ENCODE data around the gene TMEM200A. TPM values are rescaled to one million over a fixed set of nuclear protein-coding genes. Genes with fewer than 3 reads are reported as not detected.

The TMEM200A gene
- total RNA-seq, 4 donors from 2014 or later = 0.16 to 0.29 TPM; not detected in 2

DNA sequence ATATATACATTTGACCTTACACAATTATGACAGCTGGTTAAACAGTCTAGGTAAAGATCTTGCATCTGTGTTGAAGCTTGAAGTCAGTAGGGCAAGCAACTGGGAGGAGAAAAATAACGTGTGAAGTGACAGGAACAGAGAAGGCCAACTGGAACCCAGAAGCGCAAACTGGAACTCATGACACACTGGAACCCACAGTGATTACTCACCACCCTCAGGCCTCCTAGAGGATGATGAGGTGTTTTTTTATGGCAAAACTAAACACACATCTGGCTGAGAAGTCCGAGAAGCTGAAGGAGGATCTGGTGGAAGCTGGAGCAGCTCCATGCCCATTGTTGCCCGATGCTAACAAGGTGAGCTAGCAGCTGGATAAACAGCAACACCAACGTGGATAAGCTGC is 108.1 kb downstream of the TMEM200A start:
- Histone ChIP-seq H3K4me1 (no peaks in the 10 kb centered on the region), H3K27ac (no peak overlapping the region), H3K9me3 (no peaks in the 10 kb centered on the region), H3K36me3 (no peaks in the 10 kb centered on the region), H3K27me3 (no peaks in the 10 kb centered on the region), H3K4me3 (no peak overlapping the region)
- intact Hi-C loops (cut with DNase I; ENCODE audit: low total_unique reads) (no loop called here), in situ Hi-C loops (cut with MboI; ENCODE audit: low sequenced_read_pairs in 4 of 4) (loop anchor here in 1 of 4 donors (25.0 kb wide), 1 partner anchor 112 kb away; the partner anchor contains the start of gene TMEM200A)
- no peak for DNase-seq
- no peak for ATAC-seq
- TF ChIP-seq POLR2A (IDR thresholded peaks at IDR 0.05) = no peak
- TF ChIP-seq, protein P1, sequence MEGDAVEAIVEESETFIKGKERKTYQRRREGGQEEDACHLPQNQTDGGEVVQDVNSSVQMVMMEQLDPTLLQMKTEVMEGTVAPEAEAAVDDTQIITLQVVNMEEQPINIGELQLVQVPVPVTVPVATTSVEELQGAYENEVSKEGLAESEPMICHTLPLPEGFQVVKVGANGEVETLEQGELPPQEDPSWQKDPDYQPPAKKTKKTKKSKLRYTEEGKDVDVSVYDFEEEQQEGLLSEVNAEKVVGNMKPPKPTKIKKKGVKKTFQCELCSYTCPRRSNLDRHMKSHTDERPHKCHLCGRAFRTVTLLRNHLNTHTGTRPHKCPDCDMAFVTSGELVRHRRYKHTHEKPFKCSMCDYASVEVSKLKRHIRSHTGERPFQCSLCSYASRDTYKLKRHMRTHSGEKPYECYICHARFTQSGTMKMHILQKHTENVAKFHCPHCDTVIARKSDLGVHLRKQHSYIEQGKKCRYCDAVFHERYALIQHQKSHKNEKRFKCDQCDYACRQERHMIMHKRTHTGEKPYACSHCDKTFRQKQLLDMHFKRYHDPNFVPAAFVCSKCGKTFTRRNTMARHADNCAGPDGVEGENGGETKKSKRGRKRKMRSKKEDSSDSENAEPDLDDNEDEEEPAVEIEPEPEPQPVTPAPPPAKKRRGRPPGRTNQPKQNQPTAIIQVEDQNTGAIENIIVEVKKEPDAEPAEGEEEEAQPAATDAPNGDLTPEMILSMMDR (IDR thresholded peaks at IDR 0.05 in 4 of 5, conservative IDR thresholded peaks at IDR 0.05 in 1 of 5) = no peak

DNA sequence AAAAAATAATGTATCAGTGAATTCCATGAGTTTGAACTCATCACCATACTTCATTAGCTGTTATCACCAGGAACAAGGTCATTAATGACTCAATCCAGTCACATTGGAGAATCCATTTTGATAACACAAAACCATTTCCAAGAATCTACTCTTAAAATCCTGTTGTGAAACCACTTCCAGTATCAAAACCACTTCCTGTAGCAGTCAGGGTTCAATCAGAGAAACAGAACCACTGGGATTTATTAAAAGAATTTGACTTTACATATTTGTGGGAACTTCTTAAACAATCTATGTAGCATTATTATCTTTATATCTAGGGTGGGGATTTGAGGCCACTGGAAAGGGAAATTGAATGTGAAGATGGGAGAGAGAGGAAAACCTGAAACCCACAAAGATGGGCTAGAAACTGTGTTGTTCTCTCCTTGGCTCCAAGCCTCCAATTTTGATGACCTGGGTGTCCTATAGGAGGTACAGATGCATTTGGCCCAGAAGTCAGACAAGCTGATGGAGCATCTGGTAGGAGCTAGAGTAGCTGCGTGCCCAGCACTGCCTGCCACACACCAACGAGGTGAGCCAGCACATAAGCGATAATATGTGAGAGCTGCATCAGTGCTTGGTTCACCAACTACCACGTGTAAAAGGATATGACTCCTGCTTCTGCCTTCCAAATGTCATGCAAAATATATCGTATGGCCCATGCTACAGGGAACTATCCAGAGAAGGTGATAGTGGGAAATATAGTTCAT is 117.0 kb downstream of the TMEM200A start:
- intact Hi-C loops (cut with DNase I; ENCODE audit: low total_unique reads) = no loop called here
- no peaks in the 10 kb centered on the region for H3K4me1 ChIP-seq
- no peak overlapping the region for H3K27ac ChIP-seq
- in situ Hi-C loops (cut with MboI; ENCODE audit: low sequenced_read_pairs in 4 of 4) = no loop called here
- no peak overlapping the region for H3K4me3 ChIP-seq
- no peaks in the 10 kb centered on the region for H3K27me3 ChIP-seq
- H3K36me3 ChIP-seq = no peaks in the 10 kb centered on the region
- ATAC-seq = no peak
- TF ChIP-seq, protein P1 (IDR thresholded peaks at IDR 0.05 in 4 of 5, conservative IDR thresholded peaks at IDR 0.05 in 1 of 5) = no peak
- TF ChIP-seq POLR2A (IDR thresholded peaks at IDR 0.05) = no peak
- no peaks in the 10 kb centered on the region for H3K9me3 ChIP-seq
- no peak for DNase-seq

DNA sequence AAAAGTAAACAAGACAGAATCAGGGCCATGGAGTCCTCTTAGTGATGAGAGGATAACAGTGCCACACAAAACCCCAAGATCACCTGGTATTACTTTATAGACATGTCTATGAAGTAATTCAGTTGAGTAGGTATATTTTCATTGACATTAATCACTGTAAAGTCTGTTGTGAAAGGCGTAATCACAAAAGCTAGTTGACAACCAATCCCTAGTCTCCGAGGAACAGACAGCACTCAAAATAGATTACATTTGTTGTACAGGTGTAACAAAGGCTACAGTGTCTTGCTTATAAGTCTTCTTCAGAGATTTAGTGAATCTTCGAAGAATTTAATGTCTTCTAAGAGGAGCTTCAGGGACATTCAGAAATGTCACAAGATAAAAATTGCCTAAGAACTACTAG is 120.1 kb downstream of the TMEM200A start:
- no peak overlapping the region for H3K27ac ChIP-seq
- in situ Hi-C loops (cut with MboI; ENCODE audit: low sequenced_read_pairs in 4 of 4) = no loop called here
- no peak for TF ChIP-seq POLR2A (IDR thresholded peaks at IDR 0.05)
- TF ChIP-seq, protein P1 (IDR thresholded peaks at IDR 0.05 in 4 of 5, conservative IDR thresholded peaks at IDR 0.05 in 1 of 5) = no peak

DNA sequence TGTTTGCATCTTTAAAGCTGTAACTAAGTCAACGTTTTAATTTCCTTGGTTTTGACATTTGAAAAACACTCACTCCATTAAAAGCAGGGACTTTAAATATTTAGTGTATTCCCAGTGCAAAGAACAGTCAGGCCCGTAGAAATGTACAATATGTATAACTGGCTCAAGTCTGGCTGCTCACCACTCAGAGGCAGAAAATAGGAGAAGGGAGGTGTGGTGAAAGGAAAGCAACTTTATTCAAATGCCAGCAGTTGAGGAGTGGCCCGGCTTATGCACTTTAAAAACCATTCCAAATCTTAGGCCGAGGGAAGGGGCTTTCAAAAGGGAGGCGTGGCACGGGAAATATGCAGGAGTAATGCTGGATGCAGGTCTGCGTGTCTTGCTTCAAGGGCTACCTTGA is 120.6 kb downstream of the TMEM200A start:
- intact Hi-C loops (cut with DNase I; ENCODE audit: low total_unique reads) (no loop called here), in situ Hi-C loops (cut with MboI; ENCODE audit: low sequenced_read_pairs in 4 of 4) (no loop called here)
- H3K27ac ChIP-seq = no peak overlapping the region
- ATAC-seq = no peak
- H3K4me1 ChIP-seq = no peaks in the 10 kb centered on the region
- no peaks in the 10 kb centered on the region for H3K27me3 ChIP-seq
- no peak overlapping the region for H3K4me3 ChIP-seq
- DNase-seq = no peak
- TF ChIP-seq POLR2A (IDR thresholded peaks at IDR 0.05) = no peak
- TF ChIP-seq, protein P1 (IDR thresholded peaks at IDR 0.05 in 4 of 5, conservative IDR thresholded peaks at IDR 0.05 in 1 of 5) = no peak
- no peaks in the 10 kb centered on the region for H3K36me3 ChIP-seq
- no peaks in the 10 kb centered on the region for H3K9me3 ChIP-seq

More for the DNA sequence above, 120.1 kb downstream of the TMEM200A start:
- Histone ChIP-seq H3K9me3 (no peaks in the 10 kb centered on the region), H3K27me3 (no peaks in the 10 kb centered on the region), H3K4me3 (no peak overlapping the region), H3K4me1 (no peaks in the 10 kb centered on the region), H3K36me3 (no peaks in the 10 kb centered on the region)
- DNase-seq (no peak), ATAC-seq (no peak)
- intact Hi-C loops (cut with DNase I; ENCODE audit: low total_unique reads) = no loop called here
